Mesendoderm (in vitro differentiated cells): ENCODE data around the gene NUSAP1.
"Not testable (repeated sequence)": the region's sequence is repeated elsewhere in the genome, so short reads cannot be mapped to it uniquely, and the experiment has no call there.

Source experiments
- DNase-seq: peaks from one replicate; pipeline ENCODE4 v3.0.0; 2013
- H2AK5ac ChIP-seq: 2 replicates; pipeline ENCODE4 v1.6.1; 2013; ENCODE audit warnings: low read length, inconsistent platforms
- H2BK120ac ChIP-seq: 2 replicates; pipeline ENCODE4 v1.6.1; 2013; ENCODE audit warnings: low read depth, mild to moderate bottlenecking, low read length, moderate library complexity, mixed read lengths
- H2BK15ac ChIP-seq: replicated peaks from 2 replicates; pipeline ENCODE4 v1.6.1; 2013; ENCODE audit warnings: low read depth, mild to moderate bottlenecking, moderate library complexity
- H2BK5ac ChIP-seq: 2 replicates; pipeline ENCODE4 v1.6.1; 2013; ENCODE audit warnings: low read length, inconsistent platforms
- H3K18ac ChIP-seq: 2 replicates; pipeline ENCODE4 v1.6.1; 2013; ENCODE audit warnings: mild to moderate bottlenecking, low read length, mixed read lengths
- H3K23ac ChIP-seq: one replicate; pipeline ENCODE4 v1.6.1; 2013; ENCODE audit warnings: low read length
- H3K27ac ChIP-seq: 2 replicates; pipeline ENCODE4 v1.5.1; 2013; ENCODE audit warnings: low read depth, mild to moderate bottlenecking, inconsistent platforms, low read length, moderate library complexity
- H3K27me3 ChIP-seq: 2 replicates; pipeline ENCODE4 v1.6.1; 2013; ENCODE audit warnings: low read length, control low read depth, mild to moderate bottlenecking, inconsistent platforms; ENCODE audit not compliant: insufficient read depth, poor library complexity
- H3K36me3 ChIP-seq: 2 replicates; pipeline ENCODE4 v1.6.1; 2013; ENCODE audit warnings: low read length, inconsistent platforms; ENCODE audit not compliant: control insufficient read depth, insufficient read depth
- H3K4ac ChIP-seq: one replicate; pipeline ENCODE4 v1.6.1; 2013; ENCODE audit warnings: low read depth, mild to moderate bottlenecking, low read length, moderate library complexity
- H3K4me1 ChIP-seq: 2 replicates; pipeline ENCODE4 v1.6.1; 2013; ENCODE audit warnings: low read depth, low read length, inconsistent platforms; ENCODE audit not compliant: control insufficient read depth
- H3K4me2 ChIP-seq: 2 replicates; pipeline ENCODE4 v1.6.1; 2013; ENCODE audit warnings: low read length
- H3K4me3 ChIP-seq: 2 replicates; pipeline ENCODE4 v1.5.1; 2013; ENCODE audit warnings: mild to moderate bottlenecking, low read length
- H3K56ac ChIP-seq: one replicate; pipeline ENCODE4 v1.6.1; 2013; ENCODE audit warnings: low read length
- H3K79me1 ChIP-seq: 2 replicates; pipeline ENCODE4 v1.6.1; 2013; ENCODE audit warnings: low read length, inconsistent platforms
- H3K79me2 ChIP-seq: 2 replicates; pipeline ENCODE4 v1.6.1; 2013; ENCODE audit warnings: mild to moderate bottlenecking, low read length; ENCODE audit not compliant: control insufficient read depth, insufficient read depth
- H3K9ac ChIP-seq: 2 replicates; pipeline ENCODE4 v1.6.1; 2013; ENCODE audit warnings: low read length, inconsistent platforms
- H4K5ac ChIP-seq: one replicate; pipeline ENCODE4 v1.6.1; 2013; ENCODE audit warnings: low read length
- H4K8ac ChIP-seq: one replicate; pipeline ENCODE4 v1.6.1; 2013; ENCODE audit warnings: low read depth, mild to moderate bottlenecking, control low read depth, low read length, moderate library complexity
- WGBS: extraction: QIAGEN DNeasy Blood & Tissue Kit; methylation state at CpG from one replicate; pipeline ENCODE4 v1.1.7; 2013; ENCODE audit warnings: low lambda C conversion rate, missing lambda C conversion rate; ENCODE audit not compliant: insufficient coverage; ENCODE audit errors: extremely low coverage; 5-methylcytosine and 5-hydroxymethylcytosine counted together

Gene NUSAP1

DNA sequence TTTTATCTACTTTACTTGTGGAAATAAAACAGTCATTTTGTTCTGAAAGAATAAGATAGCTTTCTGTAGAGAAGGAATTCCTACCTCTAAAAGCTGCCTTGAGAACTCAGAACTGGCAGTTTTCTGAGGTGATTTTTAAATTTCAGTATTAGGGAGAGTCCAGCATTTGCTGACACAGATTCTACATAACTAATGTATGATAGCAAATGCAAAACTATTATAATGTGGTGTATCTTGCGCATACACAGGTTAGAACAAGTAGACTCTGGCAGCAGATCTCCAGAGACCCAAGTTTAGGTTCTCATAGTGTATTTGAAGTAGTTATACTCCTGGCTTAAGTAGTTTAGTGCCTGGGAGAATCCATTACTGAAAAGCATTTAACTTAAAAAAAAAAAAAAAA lies 31.1 kb upstream of the NUSAP1 start:
- Histone ChIP-seq H2BK5ac (no peak overlapping the region), H3K27ac (no peak overlapping the region), H3K9ac (no peak overlapping the region), H3K23ac (no peak overlapping the region), H4K8ac (no peak overlapping the region), H2AK5ac (no peak overlapping the region), H3K79me1 (no peaks in the 10 kb centered on the region), H3K4ac (no peak overlapping the region), H2BK15ac (no peak overlapping the region), H3K56ac (no peak overlapping the region), H3K79me2 (no peaks in the 10 kb centered on the region), H3K36me3 (no peaks in the 10 kb centered on the region), H3K4me3 (no peak overlapping the region), H3K27me3 (no peaks in the 10 kb centered on the region), H2BK120ac (no peak overlapping the region), H4K5ac (no peak overlapping the region), H3K18ac (no peak overlapping the region), H3K4me1 (no peaks in the 10 kb centered on the region), H3K4me2 (no peak overlapping the region)
- no peak for DNase-seq
- WGBS, result no CpG with 5 or more reads among the region's 1 CpG

DNA sequence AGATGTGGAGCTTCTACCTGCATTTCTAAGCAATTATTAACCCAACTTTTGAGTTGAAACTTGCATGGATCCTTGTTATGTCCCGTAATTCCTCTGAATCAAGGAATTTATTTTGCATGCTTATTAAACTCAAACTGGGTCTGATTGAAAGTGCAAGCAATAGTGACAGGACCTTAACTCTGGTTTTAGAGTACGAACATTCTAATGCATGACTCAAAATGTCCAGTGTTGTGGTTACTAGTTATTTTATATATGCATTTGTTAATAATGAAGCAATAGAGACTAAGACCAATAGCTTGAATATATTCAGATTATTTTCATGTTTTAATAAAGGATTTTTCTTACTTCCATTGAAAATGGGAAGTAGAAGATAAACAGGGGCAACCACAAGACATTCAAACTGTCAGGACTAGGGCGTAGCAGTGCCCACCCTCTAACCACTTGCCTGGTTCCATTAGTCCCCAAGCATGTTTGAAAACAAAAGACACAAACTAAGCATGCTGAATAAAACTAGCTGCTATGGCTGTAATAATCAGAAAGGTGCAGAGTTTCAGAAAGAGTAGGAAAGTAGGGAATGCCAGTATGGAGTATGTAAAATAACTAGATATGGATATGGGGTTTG lies 28.4 kb upstream of the NUSAP1 start:
- H3K18ac ChIP-seq, result no peak overlapping the region
- H3K79me2 ChIP-seq, result no peaks in the 10 kb centered on the region
- no peak overlapping the region for H2BK15ac ChIP-seq
- no peaks in the 10 kb centered on the region for H3K79me1 ChIP-seq
- H3K9ac ChIP-seq, result no peak overlapping the region
- no peak overlapping the region for H3K4me2 ChIP-seq
- no peak overlapping the region for H2AK5ac ChIP-seq
- H3K4me1 ChIP-seq, result no peaks in the 10 kb centered on the region
- H3K36me3 ChIP-seq, result no peaks in the 10 kb centered on the region
- no peak overlapping the region for H2BK5ac ChIP-seq
- H3K4ac ChIP-seq, result no peak overlapping the region
- H4K5ac ChIP-seq, result no peak overlapping the region
- DNase-seq, result no peak
- no peaks in the 10 kb centered on the region for H3K27me3 ChIP-seq
- no peak overlapping the region for H3K4me3 ChIP-seq
- no peak overlapping the region for H4K8ac ChIP-seq
- H3K56ac ChIP-seq, result no peak overlapping the region
- no peak overlapping the region for H3K23ac ChIP-seq
- no peak overlapping the region for H3K27ac ChIP-seq
- no CpG with 5 or more reads among the region's 3 CpGs for WGBS
- H2BK120ac ChIP-seq, result no peak overlapping the region

DNA sequence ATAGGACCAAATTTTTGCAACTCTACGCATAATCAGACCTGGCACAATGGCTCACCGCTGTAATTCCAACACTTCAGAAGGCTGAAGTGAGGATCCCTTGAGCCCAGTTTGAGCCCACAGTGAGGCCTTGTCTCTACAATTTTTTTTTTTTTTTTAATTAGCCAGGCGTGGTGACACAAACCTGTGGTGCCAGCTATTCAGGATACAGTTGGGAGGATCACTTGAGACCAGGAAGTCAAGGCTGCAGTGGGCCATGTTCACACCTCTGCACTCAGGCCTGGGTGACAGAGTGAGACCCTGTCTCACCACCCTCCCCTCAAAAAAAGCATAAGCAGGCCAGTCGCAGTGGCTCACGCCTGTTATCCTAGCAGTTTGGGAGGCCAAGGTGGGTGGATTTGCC lies 25.0 kb upstream of the NUSAP1 start:
- no peak overlapping the region for H3K4me2 ChIP-seq
- no peak overlapping the region for H3K18ac ChIP-seq
- H3K27me3 ChIP-seq, result no peaks in the 10 kb centered on the region
- H4K5ac ChIP-seq, result no peak overlapping the region
- no peak for DNase-seq
- no peaks in the 10 kb centered on the region for H3K36me3 ChIP-seq
- H3K4me3 ChIP-seq, result no peak overlapping the region
- no peak overlapping the region for H3K9ac ChIP-seq
- no peaks in the 10 kb centered on the region for H3K79me2 ChIP-seq
- no peaks in the 10 kb centered on the region for H3K79me1 ChIP-seq
- no peak overlapping the region for H2BK5ac ChIP-seq
- H3K4ac ChIP-seq, result no peak overlapping the region
- H2BK15ac ChIP-seq, result no peak overlapping the region
- no peak overlapping the region for H3K56ac ChIP-seq
- H4K8ac ChIP-seq, result no peak overlapping the region
- H2AK5ac ChIP-seq, result no peak overlapping the region
- no peak overlapping the region for H2BK120ac ChIP-seq
- no peaks in the 10 kb centered on the region for H3K4me1 ChIP-seq
- H3K23ac ChIP-seq, result no peak overlapping the region
- no peak overlapping the region for H3K27ac ChIP-seq
- WGBS, result no CpG with 5 or more reads among the region's 5 CpGs

DNA sequence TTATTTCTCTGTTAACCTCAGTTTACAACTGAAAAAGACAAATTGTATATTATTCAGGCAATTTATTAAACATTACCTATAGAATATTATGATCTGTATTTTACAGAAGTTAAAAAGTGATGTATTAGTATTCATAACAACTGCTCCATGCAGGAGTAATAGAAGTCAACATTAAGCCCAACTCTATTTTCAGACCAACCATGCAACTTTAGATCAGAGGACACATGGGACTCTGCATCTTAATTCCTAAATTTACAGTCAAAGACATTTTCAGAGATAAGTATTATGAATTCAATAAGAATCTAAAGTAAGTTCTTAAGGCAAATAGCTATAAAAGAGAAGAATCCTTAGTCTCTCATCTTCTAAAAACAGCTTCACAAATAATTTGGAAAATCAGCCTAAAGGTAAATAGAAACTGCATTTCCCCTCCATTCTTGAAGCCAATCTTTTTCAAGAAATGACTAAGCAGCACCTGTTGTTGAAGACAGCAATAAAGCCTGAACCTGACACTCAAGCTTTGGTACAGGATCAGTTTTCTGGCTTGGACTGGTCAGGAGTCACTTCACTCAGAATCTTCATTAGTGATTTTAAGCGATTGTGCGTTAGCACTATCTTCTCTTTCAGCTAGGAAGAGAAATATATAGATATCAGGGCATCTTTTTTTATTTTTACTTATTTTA lies 23.3 kb upstream of the NUSAP1 start:
- DNase-seq, result no peak
- Histone ChIP-seq H3K36me3 (no peaks in the 10 kb centered on the region), H3K9ac (no peak overlapping the region), H4K8ac (no peak overlapping the region), H3K4ac (no peak overlapping the region), H3K79me1 (no peaks in the 10 kb centered on the region), H3K27ac (no peak overlapping the region), H3K4me3 (no peak overlapping the region), H3K27me3 (no peaks in the 10 kb centered on the region), H3K4me2 (no peak overlapping the region), H4K5ac (no peak overlapping the region), H2AK5ac (no peak overlapping the region), H3K79me2 (no peaks in the 10 kb centered on the region), H3K56ac (no peak overlapping the region), H3K4me1 (no peaks in the 10 kb centered on the region), H2BK5ac (no peak overlapping the region), H2BK120ac (no peak overlapping the region), H3K23ac (no peak overlapping the region), H2BK15ac (no peak overlapping the region), H3K18ac (no peak overlapping the region)
- no CpG with 5 or more reads among the region's 2 CpGs for WGBS

DNA sequence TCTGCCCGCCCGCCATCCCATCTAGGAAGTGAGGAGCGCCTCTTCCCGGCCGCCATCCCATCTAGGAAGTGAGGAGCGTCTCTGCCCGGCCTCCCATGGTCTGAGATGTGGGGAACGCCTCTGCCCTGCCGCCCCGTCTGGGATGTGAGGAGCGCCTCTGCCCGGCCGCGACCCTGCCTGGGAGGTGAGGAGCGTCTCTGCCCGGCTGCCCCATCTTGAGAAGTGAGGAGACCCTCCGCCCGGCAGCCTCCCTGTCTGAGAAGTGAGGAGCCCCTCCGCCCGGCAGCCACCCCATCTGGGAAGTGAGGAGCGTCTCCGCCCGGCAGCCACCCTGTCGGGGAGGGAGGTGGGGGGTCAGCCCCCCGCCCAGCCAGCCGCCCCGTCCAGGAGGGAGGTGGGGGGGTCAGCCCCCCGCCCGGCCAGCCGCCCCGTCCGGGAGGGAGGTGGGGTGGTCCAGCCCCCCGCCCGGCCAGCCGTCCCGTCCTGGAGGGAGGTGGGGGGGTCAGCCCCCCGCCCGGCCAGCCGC lies 11.8 kb upstream of the NUSAP1 start:
- not testable (repeated sequence) for H3K79me1 ChIP-seq, H3K9ac ChIP-seq, H3K36me3 ChIP-seq, H3K4ac ChIP-seq, H3K56ac ChIP-seq, H4K8ac ChIP-seq, H4K5ac ChIP-seq, H3K27me3 ChIP-seq, H3K18ac ChIP-seq, H2BK120ac ChIP-seq, H3K4me1 ChIP-seq, H3K4me3 ChIP-seq, H3K27ac ChIP-seq, DNase-seq, H3K23ac ChIP-seq, H3K79me2 ChIP-seq, H2BK15ac ChIP-seq, H3K4me2 ChIP-seq, H2BK5ac ChIP-seq, H2AK5ac ChIP-seq
- no CpG with 5 or more reads among the region's 39 CpGs for WGBS
